Loucy (cell line): ENCODE measurements around the gene ABTB2.

Experiments
- H2AFZ ChIP-seq: fragments of 200-600 bp; sonication (generic); 2 replicates; pipeline ENCODE4 v1.6.0; 2016; ENCODE audit warnings: antibody characterized with exemption, mild to moderate bottlenecking, low read length, moderate library complexity
- H3F3A ChIP-seq: fragments of 200-600 bp; 2 replicates; pipeline ENCODE4 v1.6.0; 2016; ENCODE audit warnings: antibody characterized with exemption, low read depth, mild to moderate bottlenecking
- H3K27me3 ChIP-seq: fragments of 200-600 bp; sonication (generic); 2 replicates; pipeline ENCODE4 v1.6.1; 2014; ENCODE audit warnings: low read length, mild to moderate bottlenecking; ENCODE audit not compliant: insufficient read depth, poor library complexity, severe bottlenecking
- H3K36me3 ChIP-seq: fragments of 200-600 bp; sonication (generic); 2 replicates; pipeline ENCODE4 v1.6.1; 2016; ENCODE audit warnings: low read length; ENCODE audit not compliant: insufficient read depth
- H3K4me1 ChIP-seq: fragments of 200-600 bp; sonication (generic); 2 replicates; pipeline ENCODE4 v1.5.1; 2014; ENCODE audit warnings: low read length, mild to moderate bottlenecking; ENCODE audit not compliant: insufficient read depth, poor library complexity, severe bottlenecking
- H3K4me2 ChIP-seq: fragments of 200-600 bp; sonication (generic); 2 replicates; pipeline ENCODE4 v1.6.0; 2014; ENCODE audit warnings: antibody characterized with exemption, low read length, low read depth, mild to moderate bottlenecking; ENCODE audit not compliant: poor library complexity, severe bottlenecking
- H3K4me3 ChIP-seq: fragments of 200-600 bp; sonication (generic); 2 replicates; pipeline ENCODE4 v1.5.1; 2014; ENCODE audit warnings: low read length, mild to moderate bottlenecking, mixed read lengths; ENCODE audit not compliant: poor library complexity, severe bottlenecking
- H3K79me2 ChIP-seq: fragments of 200-600 bp; sonication (generic); 2 replicates; pipeline ENCODE4 v1.6.1; 2014; ENCODE audit warnings: low read length; ENCODE audit not compliant: insufficient read depth
- H3K9ac ChIP-seq: fragments of 200-600 bp; sonication (generic); 2 replicates; pipeline ENCODE4 v1.6.0; 2014; ENCODE audit warnings: mild to moderate bottlenecking, low read depth, low read length, moderate library complexity; ENCODE audit not compliant: poor library complexity, severe bottlenecking
- H3K9me2 ChIP-seq: fragments of 200-600 bp; sonication (generic); replicated peaks from 2 replicates; pipeline ENCODE4 v1.6.1; 2016; ENCODE audit warnings: low read depth, low read length, mixed read lengths
- H3K9me3 ChIP-seq: fragments of 200-600 bp; sonication (generic); 2 replicates; pipeline ENCODE4 v1.6.1; 2014; ENCODE audit warnings: mild to moderate bottlenecking, antibody characterized with exemption, low read length, low read depth; ENCODE audit not compliant: insufficient read depth
- H4K20me1 ChIP-seq: fragments of 200-600 bp; sonication (generic); 2 replicates; pipeline ENCODE4 v1.6.0; 2014; ENCODE audit warnings: antibody characterized with exemption, low read length, mild to moderate bottlenecking; ENCODE audit not compliant: insufficient read depth, poor library complexity, severe bottlenecking
- EZH2phosphoT487 ChIP-seq: fragments of 200-600 bp; IDR thresholded peaks from 2 replicates; pipeline ENCODE4 v1.6.1; 2018; ENCODE audit warnings: antibody characterized with exemption, mild to moderate bottlenecking, moderate library complexity, borderline replicate concordance
- TF ChIP-seq, protein P1 (sequence below): fragments of 200-600 bp; sonication (generic); conservative IDR thresholded peaks from 2 replicates; pipeline ENCODE4 v1.5.1; 2014; ENCODE audit warnings: mild to moderate bottlenecking, antibody characterized with exemption, low read length

Gene ABTB2

DNA sequence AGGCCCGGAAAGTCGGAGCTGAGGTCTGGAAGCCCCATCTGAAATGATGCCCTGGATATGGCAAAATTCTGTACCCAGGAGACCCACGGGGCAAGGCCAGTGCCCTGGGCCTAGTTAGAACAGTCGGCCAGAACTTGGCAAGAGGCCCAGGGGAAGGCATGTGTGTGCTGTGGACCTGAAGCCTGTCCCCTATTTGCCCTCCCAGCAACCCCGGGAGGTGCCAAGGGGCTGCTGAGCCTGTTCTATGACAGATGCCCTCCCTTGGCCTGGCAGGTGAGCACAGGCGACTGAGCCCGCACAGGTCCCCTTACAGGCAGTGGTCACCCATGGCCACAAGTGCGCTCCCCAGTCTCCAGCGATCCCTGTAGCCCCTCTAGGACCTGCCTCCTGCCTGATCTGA lies 200.6 kb downstream of the ABTB2 start:
- no peaks in the 10 kb centered on the region for H3K79me2 ChIP-seq
- no peak overlapping the region for H3K4me3 ChIP-seq
- H3K27me3 ChIP-seq: no peaks in the 10 kb centered on the region
- TF ChIP-seq, protein P1, sequence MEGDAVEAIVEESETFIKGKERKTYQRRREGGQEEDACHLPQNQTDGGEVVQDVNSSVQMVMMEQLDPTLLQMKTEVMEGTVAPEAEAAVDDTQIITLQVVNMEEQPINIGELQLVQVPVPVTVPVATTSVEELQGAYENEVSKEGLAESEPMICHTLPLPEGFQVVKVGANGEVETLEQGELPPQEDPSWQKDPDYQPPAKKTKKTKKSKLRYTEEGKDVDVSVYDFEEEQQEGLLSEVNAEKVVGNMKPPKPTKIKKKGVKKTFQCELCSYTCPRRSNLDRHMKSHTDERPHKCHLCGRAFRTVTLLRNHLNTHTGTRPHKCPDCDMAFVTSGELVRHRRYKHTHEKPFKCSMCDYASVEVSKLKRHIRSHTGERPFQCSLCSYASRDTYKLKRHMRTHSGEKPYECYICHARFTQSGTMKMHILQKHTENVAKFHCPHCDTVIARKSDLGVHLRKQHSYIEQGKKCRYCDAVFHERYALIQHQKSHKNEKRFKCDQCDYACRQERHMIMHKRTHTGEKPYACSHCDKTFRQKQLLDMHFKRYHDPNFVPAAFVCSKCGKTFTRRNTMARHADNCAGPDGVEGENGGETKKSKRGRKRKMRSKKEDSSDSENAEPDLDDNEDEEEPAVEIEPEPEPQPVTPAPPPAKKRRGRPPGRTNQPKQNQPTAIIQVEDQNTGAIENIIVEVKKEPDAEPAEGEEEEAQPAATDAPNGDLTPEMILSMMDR: no peak
- TF ChIP-seq EZH2phosphoT487: no peak
- H3K9me2 ChIP-seq: no peaks in the 10 kb centered on the region
- no peak overlapping the region for H2AFZ ChIP-seq
- H3K9me3 ChIP-seq: no peaks in the 10 kb centered on the region
- no peak overlapping the region for H3K9ac ChIP-seq
- H4K20me1 ChIP-seq: no peaks in the 10 kb centered on the region
- H3K4me2 ChIP-seq: no peak overlapping the region
- no peaks in the 10 kb centered on the region for H3F3A ChIP-seq
- no peaks in the 10 kb centered on the region for H3K36me3 ChIP-seq
- no peaks in the 10 kb centered on the region for H3K4me1 ChIP-seq

- Histone ChIP-seq H3K27me3 (no peaks in the 10 kb centered on the region), H3K36me3 (no peaks in the 10 kb centered on the region), H4K20me1 (no peaks in the 10 kb centered on the region), H3K4me3 (no peak overlapping the region), H3K4me1 (no peaks in the 10 kb centered on the region), H3F3A (no peaks in the 10 kb centered on the region), H3K4me2 (no peak overlapping the region), H3K9ac (no peak overlapping the region), H3K9me3 (no peaks in the 10 kb centered on the region), H3K9me2 (no peaks in the 10 kb centered on the region), H2AFZ (no peak overlapping the region), H3K79me2 (no peaks in the 10 kb centered on the region)
- TF ChIP-seq, protein P1: no peak
- no peak for TF ChIP-seq EZH2phosphoT487
Observed at GRCh38 chr11:34155757-34156062, 202.1 kb downstream of the ABTB2 start.

GRCh38 chr11:34155057-34155756 lies 202.6 kb downstream of the ABTB2 start:
- H3K9me2 ChIP-seq: no peaks in the 10 kb centered on the region
- H3K27me3 ChIP-seq: no peaks in the 10 kb centered on the region
- no peak overlapping the region for H3K4me2 ChIP-seq
- no peaks in the 10 kb centered on the region for H3K79me2 ChIP-seq
- H4K20me1 ChIP-seq: no peaks in the 10 kb centered on the region
- H3F3A ChIP-seq: no peaks in the 10 kb centered on the region
- no peak overlapping the region for H3K4me3 ChIP-seq
- H3K9ac ChIP-seq: no peak overlapping the region
- H2AFZ ChIP-seq: no peak overlapping the region
- TF ChIP-seq EZH2phosphoT487: no peak
- TF ChIP-seq, protein P1: no peak
- no peaks in the 10 kb centered on the region for H3K36me3 ChIP-seq
- no peaks in the 10 kb centered on the region for H3K9me3 ChIP-seq
- H3K4me1 ChIP-seq: no peaks in the 10 kb centered on the region
